Amygdala (tissue), 56 donors: ENCODE data around the gene CNTNAP5.

Source experiments
- DNase-seq, 56 donors: peaks; one replicate each; lab custom pipeline; 2025; lab: John Stamatoyannopoulos, UW

Gene CNTNAP5

DNA sequence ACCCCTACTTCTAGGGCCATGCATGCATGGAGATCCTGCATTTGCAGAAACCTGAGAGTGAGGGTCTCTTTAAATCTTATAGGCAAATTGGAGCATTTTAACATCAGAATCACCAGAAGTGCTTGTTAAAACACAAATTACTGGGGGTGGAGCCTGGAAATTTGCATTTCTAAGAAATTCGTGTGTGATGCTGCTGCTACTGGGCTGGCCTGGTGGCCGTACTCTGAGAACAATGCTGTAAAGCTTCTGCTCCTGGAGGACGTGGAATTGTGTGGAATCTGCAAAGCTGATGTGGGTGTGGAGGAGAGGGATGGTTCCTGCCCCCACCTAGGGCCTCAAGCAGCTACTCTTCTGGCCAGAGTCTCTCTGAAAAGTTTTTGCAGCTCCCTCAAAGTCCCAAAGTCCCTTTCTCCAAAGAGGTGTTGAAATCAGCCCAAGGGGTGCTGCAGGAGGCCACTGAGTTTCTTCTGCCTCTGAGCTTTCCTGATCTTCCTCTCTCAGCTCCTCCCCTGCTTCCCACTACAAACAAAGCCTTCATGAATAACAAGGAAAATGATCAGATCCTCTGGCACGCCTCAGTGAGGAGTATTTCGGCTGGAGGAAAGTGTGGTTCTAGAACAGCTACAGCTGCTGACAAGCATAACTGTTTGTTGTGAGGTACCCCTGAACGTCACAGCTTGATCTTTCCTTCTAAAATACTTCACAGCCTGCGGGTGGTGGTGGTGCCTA is 508.3 kb downstream of the CNTNAP5 start:
- no peak for DNase-seq

DNA sequence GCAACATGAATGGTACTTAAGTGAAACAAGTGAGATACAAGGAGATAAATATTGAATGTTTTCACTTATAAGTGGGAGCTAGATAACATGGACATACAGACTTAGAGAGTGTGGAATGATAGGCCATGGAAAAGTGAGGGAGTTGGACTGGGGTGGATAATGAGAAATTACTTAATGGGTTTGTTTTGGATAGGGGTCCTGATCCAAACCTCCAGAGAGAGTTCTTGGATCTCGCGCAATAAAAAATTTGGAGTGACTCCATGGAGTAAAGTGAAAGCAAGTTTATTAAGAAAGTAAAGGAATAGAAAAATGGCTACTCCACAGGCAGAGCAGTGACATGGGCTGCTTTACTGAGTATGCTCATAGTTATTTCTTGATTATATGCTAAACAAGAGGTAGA is 508.9 kb downstream of the CNTNAP5 start:
- no peak for DNase-seq

DNA sequence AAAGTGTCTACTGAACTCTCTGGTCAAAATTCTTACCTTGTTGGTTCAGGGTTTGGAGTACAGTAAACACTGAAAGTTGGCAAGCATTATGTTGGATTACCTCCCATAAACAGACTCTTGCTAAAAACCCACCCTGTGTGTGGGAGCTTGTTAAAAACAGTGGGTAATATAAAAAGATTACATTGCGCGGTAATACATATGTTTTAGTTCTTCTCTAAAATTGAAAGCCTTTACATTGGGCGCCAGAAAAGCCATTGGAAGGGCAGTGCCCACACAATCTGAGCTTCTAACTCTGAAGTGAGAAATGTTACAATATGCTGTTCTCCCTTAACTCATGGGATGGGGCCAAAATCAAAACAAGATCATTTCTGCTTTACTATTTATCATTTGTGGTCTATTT is 510.7 kb downstream of the CNTNAP5 start:
- DNase-seq: peak in 3 of 56 donors; percentile 3 to 15 (median 3)

DNA sequence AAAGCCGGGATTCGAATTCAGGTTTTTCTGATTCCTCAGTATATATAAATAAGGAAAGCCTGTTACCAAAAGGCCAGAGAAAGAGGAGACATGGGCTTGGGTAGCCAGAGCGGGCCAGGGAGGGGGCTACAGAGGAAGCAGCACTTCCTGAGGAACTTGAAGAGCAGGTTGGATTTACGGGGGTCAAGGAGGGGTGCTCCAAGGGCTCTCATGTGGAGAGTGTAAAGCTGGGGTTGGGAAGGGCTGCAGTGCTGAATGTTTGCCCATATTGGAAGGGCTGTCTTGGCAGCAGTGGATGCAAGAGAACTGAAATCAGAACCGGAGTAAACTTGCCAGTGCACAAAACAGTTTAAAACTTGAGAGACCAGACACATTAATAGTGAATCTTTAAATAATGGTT is 511.5 kb downstream of the CNTNAP5 start:
- no peak for DNase-seq

DNA sequence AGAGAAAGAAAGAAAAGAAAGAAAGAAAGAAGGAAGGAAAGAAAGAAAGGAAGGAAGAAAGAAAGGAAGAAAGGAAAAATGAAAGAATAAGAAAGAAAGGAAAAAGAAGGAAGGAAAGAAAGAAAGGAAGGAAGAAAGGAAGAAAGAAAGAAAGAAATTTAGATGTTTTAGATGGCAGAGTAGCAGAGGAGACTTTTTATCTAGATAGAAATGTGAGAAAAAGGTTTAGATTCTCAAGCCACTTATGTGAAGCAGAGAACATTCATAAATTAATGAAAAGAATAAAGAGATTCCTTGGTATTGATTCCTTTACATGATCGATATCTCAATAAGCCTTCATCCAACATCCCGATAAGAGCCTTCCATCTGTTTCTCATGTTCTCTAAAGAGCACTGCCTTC is 513.5 kb downstream of the CNTNAP5 start:
- no peak for DNase-seq

DNA sequence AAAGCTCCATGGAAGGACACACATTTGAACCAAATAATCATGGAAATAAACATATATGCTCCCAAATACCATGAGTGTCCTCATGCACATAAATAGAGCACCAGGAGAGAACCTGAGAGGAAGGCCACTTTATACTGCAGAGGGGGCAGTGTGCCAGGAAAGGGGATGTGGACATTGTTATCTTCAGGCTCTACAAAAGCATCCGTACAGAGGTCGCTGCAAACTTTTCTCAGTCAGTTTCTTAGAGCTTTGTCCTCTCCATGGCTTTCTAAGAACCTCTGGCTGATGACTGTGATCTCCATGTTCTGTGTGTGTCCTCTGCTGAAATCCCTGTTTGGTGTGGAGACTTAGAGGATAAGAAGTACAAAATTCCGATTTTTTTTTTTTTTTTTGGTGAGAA is 515.7 kb downstream of the CNTNAP5 start:
- no peak for DNase-seq

DNA sequence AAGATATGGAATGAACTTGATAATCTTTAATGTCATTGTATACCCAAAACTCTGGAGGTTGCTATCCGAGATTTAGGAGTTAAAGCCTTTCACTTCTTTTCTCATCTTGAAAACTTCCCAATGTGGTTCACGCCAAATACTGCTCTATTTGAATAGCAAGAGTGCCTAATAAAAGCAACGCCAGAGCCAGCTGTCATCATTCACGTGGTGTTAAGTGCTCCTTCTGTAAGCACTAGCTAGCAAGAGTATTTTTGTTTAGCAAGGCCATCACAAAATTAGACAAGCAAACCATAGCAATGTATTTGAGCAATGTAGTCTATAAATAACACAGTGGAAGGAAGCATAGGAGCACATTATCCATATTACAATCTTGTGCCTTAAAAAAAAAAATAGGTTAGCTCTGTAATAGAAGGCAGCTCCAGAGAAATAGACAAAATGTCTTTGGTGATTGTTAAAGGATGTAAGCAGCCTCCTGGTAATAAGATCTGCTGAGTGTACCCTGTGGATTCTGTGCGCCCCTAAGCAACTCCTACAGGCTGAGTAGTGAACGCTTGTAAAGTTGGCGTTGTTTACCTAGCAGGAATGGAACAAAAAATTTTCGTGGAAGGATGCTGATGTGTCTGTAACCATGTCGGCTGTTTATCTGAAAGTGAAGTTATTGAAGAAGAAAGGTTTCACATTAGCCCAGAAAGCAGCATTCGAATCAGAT is 518.0 kb downstream of the CNTNAP5 start:
- DNase-seq: peak in 11 of 56 donors; percentile 1 to 47 (median 13)

DNA sequence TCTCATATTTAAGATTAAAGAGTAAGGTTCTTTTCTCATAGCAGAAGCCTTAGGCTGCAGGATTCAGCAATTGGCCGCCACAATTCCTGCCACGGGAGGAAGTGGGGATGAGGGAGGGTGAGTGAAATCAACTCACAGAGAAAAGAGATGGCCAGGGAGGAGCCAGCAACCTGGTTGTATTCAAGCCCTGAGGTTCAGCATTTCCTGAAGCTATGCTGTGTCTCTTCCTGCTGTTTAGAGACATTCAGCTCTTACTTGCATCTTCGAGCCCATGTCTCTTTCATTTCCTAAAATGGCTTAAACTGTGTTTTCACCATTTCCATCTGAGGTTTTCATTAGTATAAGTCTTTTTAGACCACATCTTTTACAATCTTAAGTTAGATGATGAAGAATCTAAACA is 522.6 kb downstream of the CNTNAP5 start:
- no peak for DNase-seq

DNA sequence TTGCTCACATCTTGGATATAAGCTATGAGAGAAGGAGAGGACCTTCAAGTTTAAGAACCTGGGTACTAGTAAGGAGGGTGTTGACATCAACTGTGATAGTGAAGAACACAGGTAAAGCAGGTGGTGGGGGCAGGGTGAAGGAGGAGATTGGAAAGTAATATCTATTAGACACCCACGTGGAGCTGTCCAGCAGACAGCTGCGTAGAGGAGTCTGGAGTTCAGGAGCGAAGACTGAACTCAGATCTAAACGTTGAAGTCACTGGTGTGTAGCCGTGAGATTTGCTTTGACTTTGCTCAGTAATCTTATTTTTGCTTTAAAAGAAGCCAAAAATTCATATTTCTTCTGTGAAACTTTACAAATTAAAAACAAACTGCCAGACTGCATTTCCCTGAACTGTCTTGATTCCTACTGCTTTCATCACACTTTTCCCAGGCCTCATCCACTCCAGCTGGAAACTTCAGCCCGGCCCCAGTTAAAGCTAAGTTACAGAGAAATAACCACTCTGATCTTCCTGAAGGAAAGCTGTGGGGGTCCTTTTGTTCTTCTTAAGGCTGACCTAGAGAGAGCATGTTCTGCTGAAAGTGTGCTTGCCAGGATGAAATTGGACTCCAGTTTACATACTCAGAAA is 533.3 kb downstream of the CNTNAP5 start:
- no peak for DNase-seq

DNA sequence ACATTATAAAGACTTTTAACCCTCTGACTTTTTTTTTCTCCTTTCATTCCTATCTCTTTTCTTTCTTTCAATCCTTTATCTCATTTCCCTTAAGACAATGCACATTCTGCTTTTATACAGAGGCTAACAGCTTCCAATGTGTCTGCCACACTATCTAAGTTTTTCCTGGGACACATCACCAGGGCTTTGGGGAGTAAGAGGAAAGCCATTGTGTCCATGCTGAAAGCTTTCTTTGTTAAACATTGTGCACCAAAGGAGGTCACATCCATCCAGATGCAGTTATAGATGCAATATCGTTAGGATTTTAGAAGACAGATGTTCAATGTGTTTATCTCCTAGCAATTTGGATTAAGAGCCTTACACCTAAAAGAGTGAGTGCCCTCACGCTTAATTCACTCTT is 534.1 kb downstream of the CNTNAP5 start:
- DNase-seq: no peak

DNA sequence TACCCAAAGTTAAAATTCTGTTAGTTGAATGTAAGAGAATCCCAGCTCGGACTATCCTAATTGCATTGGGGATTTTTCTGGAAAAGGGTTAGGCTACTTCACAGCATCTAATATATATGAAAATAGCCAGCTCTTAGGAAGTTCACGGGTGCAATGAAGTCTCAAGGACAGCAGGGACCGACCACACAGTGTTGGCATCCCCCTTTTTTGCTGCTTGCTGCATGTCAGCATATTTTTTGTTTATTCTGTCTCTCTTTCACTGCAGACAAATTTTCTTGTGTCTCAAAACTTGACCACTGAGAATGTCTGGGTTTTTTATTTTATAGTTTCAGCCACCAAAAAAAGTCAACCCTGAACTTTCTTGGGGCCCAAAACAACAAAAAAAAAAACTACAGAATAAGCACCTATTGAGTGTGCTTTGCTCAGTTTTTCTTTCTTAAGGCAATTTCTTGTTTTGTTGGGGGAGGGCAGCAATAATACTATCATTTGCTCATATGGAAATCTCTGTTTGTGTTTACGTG is 535.6 kb downstream of the CNTNAP5 start:
- no peak for DNase-seq

DNA sequence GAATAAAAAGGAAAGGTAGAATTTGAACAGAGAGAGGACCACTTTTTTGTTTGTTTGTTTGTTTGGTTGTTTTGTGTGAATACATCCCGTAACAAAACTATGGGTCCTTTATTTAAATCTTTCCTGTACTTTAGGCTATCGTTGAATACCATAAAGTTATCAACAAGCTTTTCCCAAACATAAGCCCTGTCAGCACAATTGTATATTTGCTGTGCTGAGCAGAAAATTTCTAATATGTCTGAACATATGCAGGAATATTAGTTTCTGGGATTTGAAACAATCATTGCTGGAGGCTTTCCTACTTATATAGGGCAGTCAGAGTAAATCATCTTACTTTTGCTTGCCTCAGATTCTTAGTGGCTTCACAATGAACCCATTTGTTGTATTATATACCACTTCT is 536.4 kb downstream of the CNTNAP5 start:
- DNase-seq: no peak

DNA sequence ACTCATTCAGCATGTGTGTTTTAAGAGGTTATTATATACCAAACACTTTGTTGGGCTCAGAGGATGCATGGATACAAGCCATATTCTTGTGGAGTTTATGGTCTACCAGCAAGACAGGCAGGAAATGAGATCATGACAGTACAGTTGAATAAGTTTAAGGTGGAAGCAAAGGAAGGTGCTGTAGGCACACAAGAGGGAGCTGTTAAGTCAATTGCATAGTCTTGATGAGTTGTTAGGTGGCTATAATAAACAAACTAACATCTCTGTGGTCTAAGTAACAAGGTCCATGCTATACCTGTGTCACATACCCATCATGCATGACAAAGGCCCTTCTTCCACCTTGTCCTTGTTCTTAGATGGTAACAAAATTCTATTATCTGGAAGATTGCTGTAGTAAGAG is 538.3 kb downstream of the CNTNAP5 start:
- no peak for DNase-seq

DNA sequence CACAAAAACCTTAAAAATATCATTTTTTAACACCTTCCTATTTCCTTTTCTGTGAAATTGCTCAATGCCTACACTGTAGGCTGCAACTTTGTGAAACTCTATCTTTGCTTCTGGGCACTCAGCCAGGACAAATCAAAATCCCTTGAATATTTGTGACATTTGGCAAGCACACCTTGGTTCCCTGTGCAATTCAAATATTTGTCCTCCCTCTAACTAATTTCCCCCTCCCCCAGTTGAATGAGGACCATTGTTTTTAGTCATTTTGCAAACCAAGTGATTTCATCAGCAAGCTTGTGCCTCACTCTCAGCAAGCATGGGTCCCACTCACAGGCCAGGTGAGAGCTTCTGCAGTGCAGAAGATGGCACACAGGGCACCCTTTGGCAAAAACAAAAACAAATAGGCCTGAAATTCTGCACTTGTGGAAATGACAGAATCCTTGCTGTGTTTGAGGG is 541.5 kb downstream of the CNTNAP5 start:
- DNase-seq: peak in 2 of 56 donors; percentile 8 to 9

DNA sequence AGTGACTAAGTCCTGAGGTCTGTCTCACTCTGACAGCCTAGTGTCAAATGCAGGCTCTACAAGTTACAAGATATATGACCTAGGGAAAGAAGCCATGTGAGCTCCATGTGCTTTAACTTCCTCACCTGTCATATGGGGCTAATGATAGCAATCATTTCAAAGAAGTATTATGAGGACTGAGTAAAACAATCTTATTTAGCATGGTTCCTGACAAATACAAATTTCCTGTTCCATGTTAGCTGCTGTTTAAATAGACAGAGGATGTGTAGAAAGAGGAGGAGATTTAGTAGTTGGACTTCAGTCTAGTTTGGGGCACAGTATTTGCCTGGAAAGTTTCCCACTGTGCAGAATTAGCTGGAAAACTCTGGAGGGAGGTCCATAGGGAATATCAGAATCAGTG is 545.8 kb downstream of the CNTNAP5 start:
- DNase-seq: no peak

DNA sequence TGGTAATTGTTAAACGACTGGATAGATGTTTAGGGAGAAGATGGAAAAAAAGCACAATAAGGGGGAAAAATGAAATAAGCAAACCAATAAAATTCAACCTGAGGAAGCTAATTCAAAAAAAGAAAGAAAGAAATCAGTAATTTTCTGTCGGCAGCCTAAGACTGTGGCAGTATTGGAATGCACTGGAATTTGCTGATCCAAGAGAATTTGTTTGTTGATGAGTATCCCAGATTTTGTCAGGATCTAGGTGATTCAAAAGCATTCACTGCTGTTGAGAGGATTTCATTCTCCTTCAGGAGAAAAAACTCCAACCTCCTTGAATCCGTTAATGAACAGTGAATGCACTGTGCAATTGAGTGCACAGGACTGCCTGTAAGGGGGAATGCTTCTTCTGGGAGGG is 546.7 kb downstream of the CNTNAP5 start:
- no peak for DNase-seq

DNA sequence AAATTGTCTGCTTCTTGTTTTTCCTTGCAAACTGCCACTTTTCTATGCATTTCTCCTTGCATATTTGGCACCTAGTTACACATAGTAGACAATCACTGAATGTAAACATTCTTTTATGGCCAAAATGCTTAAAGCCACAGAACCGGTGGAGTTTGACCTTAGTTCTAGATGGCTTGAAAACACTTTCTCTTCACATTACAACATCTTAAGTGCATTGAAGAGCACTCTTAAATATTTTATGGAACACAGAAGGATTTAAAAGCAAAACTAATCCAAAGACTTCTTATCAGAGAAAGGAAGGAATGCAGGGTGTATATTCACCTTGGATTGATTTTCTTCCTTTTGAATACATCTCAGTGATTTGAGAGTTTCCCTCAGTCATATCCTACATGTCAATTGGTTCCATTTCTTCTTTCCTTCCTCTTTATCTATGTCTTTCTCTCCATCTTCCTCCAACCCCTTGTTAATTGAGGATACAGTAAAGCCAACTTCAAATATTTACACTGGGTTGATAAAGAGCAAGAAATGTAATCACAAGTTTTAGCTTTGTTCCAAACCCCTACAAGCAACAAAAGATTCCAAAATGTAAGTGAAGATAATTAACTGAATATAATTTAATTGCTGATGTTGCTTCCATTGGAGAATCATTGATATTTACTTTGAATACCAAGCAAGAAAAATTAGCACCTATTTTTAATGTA is 548.0 kb downstream of the CNTNAP5 start:
- DNase-seq: no peak

DNA sequence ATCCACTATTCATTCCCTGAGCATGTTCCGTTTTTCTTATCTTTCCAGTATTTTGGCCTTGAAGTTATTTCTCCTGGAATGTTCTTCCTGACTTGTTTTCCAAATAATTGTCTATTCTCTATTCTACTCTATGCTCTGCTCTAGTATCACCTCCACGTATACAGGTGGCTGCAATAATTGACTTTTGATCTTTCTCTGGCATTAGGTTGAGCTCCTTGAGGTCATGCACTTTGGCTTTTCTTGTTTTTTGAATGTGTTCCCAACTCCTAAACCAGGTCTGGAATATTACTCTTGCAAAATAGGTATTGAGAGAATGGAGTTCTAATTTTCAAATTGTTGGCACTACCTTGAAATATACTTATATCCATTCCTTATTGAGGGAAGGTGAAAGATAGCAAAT is 550.4 kb downstream of the CNTNAP5 start:
- no peak for DNase-seq

DNA sequence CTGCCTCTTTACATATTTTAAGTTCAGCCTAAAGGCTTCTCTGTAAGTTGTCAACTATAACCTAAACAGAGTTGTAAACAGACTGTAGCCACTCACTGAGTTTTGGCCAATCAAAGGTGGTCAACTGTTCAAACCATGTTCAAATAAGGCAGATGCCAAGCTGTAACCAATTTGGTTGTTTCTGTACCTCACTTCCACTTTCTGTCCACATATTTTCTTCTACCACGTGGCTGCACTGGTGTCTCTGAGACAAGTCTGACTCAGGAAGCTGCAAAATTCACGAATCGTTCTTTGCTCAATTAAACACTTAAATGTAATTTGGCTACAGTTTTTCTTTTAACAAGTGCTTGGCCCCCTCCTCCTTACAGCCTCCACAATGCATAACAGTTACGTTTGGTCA is 555.2 kb downstream of the CNTNAP5 start:
- no peak for DNase-seq

DNA sequence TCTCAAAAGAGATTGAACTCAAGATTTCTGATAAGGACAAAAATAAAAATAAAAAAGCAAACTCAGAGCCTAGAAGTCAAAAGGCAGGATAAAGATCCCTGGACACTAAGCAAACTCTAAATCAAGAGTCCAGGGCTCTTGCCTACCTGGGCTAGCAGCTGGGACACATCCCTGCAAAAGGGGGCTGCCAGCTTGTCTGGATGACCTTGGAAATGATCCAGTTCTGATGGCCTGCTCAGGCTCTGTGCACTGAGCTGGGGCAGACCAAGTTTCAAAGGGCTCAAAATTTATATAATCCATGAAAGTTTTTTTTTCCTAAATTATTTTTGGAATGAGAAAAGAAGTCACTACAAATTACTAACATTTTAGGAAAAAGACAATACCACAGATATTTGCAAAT is 557.3 kb downstream of the CNTNAP5 start:
- DNase-seq: no peak

DNA sequence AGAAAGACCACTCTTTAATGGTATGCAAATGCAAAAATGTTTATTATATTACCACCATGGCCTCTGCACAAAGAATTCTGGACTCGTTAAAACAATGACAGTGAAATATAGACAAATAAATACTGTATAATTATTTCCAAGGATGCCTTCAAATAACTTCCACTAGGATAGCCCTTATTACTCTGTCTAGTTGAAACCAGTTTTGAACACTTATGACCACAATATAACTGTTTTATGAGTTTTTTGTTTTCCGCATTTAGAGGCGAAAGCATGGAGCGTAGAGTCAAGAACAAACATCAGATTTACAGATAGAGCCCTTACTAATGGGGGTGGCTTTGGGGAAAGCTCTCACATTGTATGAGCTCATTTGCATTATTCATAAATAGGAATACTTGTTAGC is 559.5 kb downstream of the CNTNAP5 start:
- DNase-seq: no peak
